ENCODE data around the gene SPRR2G.
"Not testable (repeated sequence)": the region's sequence is repeated elsewhere in the genome, so short reads cannot be mapped to it uniquely, and the experiment has no call there.

The SPRR2G gene

DNA sequence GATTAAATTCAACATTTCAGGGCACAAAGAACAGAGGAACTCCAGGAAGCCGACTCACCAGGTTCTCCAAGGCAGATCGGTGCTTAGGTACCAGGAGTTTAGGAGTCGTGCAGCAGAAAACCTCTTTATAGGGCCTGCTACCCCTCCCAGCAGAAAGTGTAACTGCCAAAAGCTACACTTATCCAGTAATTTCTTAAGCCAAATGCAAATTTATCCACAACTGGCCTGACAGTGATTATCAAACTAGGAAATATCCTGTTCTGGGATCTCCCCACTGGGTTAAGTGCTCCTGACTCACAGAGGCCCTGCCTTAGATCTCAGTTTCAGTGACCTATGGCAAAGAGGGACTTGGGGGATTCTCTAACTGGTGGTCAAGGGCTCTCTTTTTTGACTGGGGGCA is 37.3 kb downstream of the SPRR2G start, which contains the start of gene SPRR2F:
Gene SPRR2F, minus strand, starts transcription at position 101 of the 400 bp plus-strand sequence. CDS start 783 bp downstream, outside the sequence.
- DNase-seq (ENCODE audit: low read depth) = no peak

DNA sequence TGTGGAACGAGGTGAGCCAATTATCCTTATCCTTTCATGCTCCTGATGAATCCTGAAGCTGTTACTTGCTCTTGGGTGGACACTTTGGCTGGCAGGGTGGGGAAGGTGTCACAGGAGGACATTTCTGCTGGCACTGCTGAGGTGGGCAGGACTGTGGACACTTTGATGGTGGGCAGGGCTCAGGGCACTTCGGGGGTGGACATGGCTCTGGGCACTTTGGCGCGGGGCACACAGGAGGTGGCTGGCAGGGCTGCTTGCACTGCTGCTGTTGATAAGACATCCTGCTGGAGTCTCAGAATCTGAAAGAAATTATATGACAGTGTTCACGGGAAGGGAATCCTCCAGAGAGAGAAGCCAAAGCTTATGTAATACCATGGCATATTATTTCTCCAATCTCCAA is 38.2 kb downstream of the SPRR2G start:
- DNase-seq (ENCODE audit: low read depth) = not testable (repeated sequence)

DNA sequence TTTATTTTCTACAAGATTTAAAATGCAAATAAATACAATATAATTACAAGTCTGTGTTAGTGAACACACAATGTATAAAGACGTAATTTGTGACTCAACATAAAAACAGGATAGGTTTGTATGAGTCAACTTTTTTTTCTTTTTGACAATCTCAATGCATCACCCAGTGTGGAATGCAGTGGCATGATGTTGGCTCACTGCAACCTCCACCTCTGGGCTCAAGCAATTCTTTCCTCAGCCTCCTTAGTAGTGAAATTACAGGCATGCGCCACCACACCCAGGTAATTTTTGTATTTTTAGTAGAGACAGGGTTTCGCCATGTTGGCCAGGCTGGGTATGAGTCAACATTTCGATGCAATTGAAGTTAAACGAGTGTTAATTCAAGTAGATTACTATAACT is 50.4 kb downstream of the SPRR2G start:
- no peak for DNase-seq (ENCODE audit: low read depth)
